Skin of body (tissue), 2 donors: ENCODE measurements around the gene P2RX1. TPM values are rescaled to one million over a fixed set of nuclear protein-coding genes. Genes with fewer than 3 reads are reported as not detected.

Experiments
- DNase-seq: peaks from one replicate; lab custom pipeline; 2025; lab: John Stamatoyannopoulos, UW
- total RNA-seq: library from RNA; depleted of rRNA; stranded (reverse); fragments of >200 nt; gene quantifications from one replicate; pipeline ENCODE4 v1.2.3, GENCODE V29; 2014

The P2RX1 gene
- total RNA-seq, 1 donor from 2014 or later: 2.6 TPM

DNA sequence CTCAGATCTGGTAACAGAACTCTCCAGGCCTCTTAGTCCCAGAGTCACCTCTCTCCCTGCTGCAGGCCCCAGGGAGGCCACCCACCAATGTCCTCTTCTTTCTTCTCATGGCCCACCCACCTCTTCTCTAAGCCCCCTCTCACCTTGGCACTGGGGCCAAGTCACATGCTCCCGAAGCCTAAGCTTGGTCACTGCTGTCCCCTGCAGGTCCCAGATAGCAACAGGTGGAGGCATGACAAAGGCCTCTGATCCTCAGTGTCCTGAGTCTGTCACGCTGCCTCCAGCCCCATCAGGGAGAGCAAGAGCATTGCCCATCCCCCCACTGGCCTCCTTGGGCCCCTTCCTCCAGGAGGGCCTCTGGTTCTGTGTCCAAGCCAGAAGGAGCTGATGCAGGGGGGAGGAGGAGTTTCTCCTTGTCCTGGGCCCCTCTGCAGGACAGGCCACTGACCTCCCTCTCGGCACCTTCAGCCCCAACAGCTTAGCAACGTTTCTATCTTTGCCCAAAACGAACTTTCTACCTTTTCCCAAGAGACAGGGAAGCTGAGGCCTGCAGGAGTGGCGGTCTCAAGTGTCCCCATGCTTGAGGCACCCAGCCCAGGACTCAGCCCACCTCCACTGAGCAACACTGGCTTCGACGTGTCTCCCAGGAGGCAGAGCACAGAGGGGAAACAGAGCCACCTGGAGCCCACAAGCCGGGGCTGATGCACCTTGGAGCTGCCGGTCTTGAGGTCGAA, 8.6 kb downstream of the P2RX1 start:
- no peak for DNase-seq

DNA sequence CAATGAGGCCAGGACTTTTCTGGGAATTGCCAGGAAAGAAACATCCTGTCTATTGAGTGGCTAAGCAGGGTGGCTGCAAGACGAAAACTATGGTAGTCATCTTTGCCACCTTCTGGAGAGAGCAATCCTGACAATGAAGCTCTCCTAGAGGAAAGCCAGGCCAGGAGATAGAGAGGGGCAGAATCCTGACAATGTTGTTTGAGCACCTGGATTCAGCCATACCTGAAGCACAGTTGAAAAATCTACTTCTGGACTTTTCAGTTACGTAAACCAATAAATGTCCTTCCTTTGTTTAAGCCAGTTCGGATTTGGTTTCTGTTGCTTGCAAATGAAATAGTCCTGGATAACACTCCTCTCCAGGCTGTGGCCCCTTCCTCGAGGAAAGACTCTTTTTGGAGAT, 9.4 kb downstream of the P2RX1 start:
- no peak for DNase-seq

DNA sequence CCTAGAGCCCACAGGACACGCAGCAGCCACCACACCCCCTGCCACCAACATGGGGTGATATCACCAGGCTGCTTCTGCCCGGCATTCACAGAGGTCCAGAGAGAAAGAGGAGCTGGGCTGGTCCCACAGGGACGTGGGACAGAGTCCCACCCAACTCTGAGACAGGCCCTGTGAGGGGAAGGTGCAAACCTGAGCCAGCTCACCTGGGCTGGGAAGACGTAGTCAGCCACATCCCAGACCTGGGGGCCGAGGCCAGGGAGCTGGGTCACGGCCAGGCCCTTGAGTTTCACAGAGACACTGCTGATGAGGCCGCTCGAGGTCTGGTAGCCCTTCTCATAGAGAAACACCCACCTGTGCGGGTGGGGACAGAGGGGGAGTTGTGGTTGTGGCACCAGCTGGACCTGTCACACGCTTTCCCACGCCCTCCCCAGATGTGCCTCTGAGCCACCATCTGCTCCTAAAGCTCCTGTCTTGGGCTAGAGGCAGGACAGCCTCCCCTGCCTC, 11.2 kb downstream of the P2RX1 start:
- DNase-seq: no peak

- no peak for DNase-seq
Observed at GRCh38 chr17:3904501-3904900, 11.8 kb downstream of the P2RX1 start.

GRCh38 chr17:3903881-3904290, 12.4 kb downstream of the P2RX1 start:
- DNase-seq: no peak

DNA sequence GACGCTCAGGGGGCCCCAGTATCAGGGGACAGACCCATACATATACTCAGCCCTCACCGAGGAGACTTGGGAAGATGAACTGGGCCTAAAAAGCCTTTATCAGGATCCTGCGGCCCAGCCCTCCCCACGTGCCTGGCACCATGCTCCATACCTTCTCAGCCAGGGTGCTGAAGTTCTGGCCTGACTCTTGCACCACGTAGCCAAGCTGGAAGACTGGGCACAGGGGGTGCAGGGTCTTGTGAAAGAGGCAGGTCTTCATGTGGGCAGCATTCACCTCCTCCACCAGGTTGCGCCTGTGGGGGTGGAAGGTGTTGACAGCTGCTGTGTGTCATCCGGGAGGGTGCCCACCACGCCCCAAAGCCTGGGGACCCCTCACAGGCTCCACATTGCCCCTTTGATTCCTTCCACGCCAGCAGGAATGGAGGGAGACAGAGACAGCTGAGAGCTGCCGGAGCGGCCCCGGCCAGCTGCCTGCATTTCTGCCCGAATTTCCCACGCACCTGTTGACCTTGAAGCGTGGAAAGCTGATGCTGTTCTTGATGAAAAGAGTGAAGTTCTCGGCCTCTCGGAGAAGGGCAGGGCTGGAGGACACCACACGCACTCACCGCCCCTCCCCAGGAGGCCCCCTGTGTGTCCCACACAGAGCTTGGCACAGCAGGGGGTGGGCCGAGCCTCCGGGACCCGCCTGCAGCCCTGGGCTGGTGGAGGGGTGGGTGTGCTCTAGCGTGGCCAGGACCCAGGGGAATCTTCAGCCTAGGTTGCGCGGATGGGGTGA, 13.0 kb downstream of the P2RX1 start:
- no peak for DNase-seq

GRCh38 chr17:3900646-3901045, 15.6 kb downstream of the P2RX1 start:
- no peak for DNase-seq

GRCh38 chr17:3897731-3898130, 18.5 kb downstream of the P2RX1 start:
- DNase-seq: no peak

GRCh38 chr17:3896968-3897235, 19.4 kb downstream of the P2RX1 start:
- DNase-seq: no peak

DNA sequence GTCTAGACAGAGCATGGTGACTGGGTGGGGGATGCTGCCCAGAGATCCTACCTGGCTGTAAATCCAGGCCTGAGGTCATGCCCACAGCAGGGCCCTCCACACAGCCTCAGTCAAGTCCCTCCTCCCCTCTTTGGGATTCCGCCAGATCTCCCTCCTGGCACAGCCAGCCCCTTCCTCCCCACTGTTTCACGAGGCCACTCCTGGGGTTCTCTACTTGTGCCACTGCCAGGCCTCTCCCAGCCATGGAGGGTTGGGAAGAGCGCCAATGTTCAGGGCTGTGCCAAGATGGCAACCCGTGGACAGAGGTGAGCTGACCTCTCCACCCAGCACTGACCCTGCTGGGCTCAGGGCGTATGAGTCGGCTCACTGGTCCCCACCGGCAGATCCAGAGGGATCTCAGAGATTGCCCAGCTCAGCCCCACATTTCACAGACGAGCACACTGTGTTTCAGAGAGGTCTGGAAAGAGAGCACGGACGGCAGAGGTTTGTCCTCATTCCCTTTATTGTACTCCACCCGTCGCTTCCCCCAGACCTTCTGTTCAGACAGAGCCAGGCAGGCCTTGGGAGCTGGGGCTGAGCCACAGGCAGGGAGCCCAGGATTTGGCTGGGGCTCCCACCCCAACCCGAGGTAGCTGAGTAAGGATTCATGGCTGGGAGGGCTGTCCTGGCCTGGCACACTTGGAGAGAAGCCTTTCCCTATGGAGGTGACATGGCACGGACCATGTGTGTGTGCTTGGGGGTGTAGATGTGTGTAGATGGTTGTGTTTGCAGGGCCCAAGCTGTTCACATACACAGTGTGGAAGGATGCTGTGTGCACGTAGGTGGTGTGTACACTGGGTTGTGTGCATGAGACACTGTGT, 19.9 kb downstream of the P2RX1 start:
- no peak for DNase-seq

- DNase-seq: no peak
Observed at GRCh38 chr17:3895354-3895753, 20.9 kb downstream of the P2RX1 start.

- DNase-seq: peak; percentile 17
Observed at GRCh38 chr17:3894911-3895343, 21.3 kb downstream of the P2RX1 start.

GRCh38 chr17:3894188-3894587, 22.1 kb downstream of the P2RX1 start:
- DNase-seq: no peak

GRCh38 chr17:3893720-3894116, 22.5 kb downstream of the P2RX1 start:
- no peak for DNase-seq

DNA sequence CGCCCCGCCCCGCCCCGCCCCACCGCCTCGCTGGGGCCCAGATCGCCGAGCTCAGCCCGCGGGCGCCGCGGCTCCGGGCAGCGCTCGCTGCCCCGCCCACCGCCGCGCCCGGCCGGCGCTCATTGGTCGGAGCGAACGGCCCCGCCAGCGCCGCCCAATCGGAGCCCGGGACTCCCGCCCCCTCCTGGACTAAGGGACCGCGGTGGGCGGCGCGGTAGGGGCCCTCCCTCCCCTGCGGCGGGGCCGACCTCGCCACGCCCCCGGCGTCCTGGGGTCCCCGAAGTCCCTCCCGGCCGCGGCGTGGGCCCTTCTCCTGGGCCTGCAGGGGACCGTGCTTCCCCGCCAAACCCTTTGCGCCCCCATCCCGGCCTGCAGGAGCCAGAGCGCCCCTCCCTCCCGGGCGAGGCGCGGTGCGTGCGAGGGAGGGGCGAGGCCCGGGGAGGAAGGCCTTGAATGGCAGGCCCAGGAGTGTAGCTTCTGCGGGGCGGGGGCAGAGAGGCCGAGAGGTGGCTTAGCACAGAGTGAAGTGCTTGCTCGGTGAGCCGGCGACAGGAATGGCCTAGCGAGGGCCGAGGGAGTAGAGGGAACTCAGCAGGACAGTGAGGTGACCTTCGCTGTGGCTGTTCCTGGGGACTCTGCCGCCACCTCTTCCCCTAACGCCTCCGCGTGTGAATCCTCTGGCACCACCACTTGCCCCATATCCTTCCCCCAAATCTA, 23.1 kb downstream of the P2RX1 start, which contains the start of gene CAMKK1:
CAMKK1 (minus strand) TSS at position 51 of the 717 bp plus-strand sequence. CDS start 7,366 bp downstream, outside the sequence.
- DNase-seq: peak; percentile 76

- no peak for DNase-seq
Observed at GRCh38 chr17:3892095-3892998, 23.9 kb downstream of the P2RX1 start.

DNA sequence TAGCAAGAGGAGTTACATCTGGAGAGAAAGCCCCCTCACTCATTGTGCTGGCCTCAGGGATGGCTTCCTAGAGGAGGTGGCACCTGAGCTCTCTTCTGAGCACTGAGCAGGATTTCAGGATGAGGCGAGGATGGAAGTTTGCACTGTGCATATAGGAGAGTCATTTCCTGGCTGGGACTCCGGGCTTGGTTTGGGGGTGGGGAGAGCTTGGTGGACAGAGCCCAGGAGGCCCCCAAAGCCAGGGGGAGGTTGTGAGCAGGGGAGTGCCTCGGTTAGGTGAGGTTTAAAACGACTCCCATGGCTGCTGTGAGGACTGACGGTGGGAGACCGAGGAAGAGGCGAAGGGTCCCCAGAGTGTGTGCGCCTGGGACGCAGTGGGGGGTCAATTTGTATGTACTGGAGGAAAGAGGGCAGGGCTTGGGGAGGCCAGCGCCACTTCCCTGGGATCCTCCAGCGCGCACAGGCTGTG, 24.6 kb downstream of the P2RX1 start:
- DNase-seq: no peak

- no peak for DNase-seq
Observed at GRCh38 chr17:3890878-3891219, 25.4 kb downstream of the P2RX1 start.

GRCh38 chr17:3890082-3890877, 26.0 kb downstream of the P2RX1 start:
- DNase-seq: no peak
